ENCODE measurements around the gene GULP1.

Gene GULP1

DNA sequence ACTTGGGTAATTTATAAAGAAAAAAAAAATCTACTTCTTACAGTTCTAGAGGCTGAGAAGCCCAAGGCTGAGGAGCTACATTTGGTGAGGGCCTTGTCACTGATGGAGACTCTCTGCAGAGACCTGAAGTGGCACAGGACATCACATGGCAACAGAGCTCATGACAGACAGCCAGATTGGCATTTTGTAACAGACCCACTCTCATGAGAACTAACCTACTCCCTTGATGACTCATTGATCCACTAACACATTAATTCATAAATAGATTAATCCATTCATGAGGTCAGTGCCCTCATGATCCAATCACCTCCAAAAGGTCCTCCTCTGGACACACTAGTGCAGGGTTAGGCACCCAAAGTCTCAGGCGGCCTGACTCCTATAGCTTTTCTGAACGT, 318.4 kb downstream of the GULP1 start:
- no peak for DNase-seq

DNA sequence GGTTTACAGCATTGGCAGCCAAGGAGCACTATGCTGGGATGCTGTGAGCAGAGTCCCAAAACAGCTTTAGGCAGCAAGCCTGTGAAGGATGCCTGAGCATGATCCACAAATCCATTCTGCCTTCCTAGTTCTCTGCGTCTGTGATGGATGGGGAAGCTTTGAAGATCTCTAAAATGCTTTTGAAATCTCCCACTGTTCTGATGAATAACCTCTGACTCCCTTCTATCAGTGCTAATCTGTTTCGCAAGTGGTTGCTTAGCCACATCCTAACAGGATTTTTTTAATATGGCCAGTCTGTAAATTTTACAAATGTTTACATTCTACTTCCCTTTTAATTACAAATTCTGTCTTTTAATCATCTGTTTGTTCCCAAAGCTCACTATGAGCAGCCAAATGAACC, 319.2 kb downstream of the GULP1 start:
- no peak for DNase-seq

DNA sequence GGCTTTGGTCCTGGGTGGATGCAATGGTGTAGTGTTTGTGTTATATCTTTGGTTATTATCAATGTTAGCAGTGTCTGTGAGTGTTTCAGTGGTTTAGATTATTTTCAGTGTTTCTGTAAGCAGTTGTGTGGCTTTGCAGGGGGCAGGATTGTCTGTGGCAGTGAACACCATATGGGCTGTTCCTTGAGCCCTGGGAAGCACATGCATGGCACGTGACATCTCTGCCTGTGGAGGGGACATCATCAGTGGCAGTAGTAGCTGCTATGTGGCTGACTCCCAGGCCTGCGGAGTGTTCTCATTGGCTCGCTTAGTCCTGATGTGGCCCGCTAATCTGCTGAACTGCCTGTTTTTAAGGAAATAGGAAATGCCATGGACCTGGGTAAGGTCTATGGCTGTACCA, 327.5 kb downstream of the GULP1 start:
- DNase-seq, result no peak

DNA sequence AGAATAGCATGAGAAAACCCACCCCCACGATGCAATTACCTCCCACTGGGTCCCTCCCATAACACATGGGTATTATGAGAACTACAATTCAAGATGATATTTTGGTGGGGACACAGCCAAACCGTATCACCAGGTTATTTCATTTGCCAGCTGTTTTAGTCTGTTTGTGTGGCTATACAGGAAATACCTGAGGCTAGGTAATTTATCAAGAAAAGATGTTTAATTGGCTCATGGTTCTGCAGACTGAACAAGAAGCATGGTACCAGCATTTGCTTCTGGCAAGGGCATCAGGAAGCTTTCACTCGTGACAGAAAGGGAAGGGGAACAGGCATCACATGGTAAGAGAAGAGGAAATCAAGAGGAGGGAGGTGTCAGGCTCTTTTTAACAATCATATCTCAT, 329.2 kb downstream of the GULP1 start:
- no peak for DNase-seq

DNA sequence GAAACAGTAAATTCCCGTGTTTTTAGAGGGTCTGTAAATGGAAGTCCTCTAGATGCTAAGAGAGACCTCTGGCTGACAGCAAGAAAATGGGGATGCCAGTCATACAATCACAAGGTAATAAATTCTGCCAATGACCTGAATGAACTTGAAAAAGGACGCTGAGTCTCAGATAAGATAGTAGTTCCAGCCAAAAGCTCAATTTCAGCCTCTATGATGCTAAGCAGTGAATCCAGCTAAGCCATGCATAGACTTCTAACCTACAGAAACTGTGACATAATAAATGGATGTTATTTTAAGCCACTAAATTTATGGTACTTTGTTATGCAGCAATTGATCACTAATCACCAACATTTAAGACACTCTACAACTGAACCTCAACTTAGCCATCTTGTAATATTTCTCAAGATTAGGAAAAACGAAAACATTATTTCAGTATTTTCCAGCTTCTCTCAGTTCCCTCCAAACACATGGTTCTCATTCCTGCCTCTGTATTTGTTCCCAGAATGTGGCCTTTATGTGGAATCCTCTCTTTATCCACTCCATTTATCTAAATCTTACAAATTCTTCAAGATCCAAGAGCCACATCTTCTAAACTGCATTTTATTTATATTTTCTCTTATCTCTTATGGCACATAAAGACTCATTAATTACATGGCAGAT, 331.1 kb downstream of the GULP1 start:
- no peak for DNase-seq

DNA sequence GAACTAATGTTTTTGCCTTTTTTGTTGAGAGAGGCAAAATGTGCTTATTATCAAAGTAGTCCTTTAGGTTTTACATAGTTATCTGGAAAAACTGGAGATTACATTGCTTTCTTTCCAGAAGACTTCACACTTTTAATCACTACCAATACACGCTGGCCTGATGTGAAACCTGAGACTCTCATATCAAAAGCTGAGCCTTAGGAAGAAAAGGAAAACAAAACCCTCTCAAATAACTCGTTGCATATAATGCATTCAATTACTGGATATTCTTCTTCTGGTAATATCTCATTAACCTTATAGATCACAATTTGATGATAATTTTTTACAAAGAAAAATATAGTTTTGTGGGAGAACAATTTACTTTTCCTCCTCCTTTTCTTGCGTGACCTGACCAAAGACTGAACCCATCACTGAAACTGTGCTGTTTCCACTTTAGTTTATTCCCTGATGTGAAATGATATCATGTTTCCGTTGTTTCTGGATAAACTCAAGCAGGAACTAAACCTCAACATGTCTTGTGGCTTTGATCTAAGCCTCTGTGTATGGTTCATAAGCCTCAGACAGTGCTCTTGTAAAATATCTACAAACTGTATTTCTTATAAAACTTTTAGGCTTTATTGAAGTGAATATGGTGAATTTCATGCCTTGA, 332.4 kb downstream of the GULP1 start:
- no peak for DNase-seq

DNA sequence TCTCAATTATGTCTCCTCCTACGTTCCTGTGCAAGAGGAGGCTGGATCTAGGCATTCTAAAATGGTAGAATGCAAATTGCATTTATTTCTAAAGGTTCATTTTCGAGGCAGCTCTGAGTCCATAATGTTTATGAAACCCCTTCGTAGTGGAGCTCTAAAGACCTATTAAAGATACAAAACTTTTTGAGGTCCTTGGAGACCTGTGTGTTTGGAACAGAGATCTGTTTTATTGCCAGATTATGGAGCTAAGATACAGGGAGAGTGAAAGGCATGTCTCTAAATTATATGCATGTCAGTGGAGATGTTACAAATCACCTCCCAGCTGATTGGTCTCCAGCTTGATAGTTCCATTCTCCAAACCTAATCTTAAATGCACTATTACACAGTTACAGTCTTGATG, 335.8 kb downstream of the GULP1 start:
- DNase-seq, result no peak

DNA sequence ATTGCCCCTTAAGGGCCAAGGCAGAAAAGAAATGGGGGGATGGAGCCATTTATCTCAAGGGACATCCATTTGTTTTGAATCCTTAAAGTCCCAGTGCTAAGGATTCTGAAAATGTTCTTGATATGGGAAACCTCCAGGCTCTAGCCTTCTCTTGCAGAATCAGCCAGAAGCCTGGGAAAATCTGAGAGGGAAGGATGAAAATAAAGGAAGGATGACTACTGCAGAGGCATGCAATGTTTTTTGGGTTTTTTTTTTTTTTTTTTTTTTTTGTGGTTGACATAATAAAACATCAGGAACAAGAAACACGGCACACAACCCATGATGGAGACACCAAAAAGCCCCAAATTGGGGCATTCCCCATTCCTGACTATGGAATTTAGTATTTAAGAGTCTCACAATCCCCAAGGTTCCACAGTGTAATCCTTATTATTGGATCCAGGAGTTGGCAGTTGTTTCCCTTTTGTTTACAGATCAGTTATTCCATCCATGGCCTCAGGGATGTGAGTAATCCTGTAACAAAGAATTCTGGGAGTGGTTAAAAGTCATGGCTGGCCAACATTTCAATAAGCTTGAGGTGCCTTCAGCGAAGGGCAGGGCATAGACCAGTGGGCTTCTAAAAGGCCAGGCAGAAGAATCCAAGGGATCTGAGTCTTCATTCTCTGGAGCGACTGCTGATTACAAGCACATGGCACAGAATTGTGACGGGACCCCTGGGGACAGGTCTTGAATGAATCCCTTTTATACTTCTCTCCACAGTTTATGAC, 337.5 kb downstream of the GULP1 start:
- no peak for DNase-seq

DNA sequence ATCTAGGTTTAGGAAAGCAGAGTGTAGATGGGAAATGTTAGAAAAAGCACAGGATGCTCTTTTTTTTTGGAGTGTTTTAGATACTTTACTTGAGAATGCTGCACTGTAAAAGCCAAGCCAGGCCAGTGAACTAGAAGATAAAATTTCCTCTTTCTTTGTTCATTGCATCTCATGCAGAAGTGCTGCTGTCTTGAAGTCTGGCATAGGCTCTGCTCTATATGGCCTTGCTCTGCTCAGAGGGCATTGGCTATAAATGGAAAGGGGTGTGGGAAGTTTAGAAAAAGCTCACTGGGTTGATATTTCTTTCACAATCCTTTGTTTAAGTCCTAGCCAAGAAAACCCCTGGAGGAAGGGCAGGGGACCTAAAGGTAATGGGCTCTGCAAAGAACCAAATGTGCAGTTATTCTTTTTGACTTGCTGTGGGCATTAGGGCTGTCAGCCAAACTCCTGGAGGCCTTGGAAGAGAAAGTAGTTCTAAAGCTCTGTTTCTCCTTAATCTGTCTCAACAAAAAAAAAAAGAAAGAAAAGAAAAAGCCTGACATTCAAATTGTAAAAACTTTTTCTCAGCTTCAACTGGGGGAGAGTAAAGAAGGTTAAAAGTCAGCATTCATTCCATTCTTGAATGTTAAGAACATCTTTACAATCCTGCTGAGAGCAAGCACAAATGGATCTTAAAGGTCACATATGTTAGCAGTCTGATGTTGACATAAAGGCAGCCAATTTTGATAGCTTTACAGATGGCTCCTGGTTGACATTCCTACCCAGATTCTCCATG, 338.3 kb downstream of the GULP1 start:
- DNase-seq, result no peak

DNA sequence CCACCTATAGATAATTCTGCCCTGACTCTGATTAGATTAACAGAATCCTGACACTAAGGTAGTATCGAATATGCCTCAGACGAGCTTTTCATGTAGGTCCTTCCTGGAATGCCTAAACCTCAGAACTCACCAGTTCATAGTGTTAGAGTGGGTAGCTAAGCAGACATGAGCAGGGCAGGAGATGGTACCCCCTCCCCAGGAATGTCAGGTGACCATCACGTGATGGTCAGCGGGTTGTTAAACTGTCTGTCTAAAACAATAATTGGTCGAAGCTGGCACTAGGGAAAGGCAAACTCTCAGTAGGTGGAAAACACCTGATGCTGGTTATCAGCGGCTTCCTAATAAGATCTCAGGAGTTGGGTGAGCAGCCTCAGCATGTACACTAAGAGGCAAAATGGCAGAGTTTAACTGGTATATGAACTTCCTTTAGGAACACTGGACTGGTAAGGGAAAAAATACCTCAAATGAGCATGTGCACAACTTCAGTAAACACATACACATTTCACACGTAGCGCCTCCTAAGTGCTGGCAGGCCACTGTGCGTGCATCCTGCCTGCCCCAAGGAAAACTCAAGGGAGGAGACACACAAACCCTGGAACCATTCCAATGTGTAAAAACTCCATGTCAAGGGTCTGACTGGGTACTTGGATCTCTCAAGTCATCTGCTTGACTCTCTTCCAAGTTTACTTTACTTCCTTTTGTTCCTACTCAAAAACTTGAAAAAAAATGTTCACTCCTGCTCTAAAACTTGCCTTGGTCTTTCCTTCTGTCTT, 339.5 kb downstream of the GULP1 start:
- DNase-seq, result no peak

DNA sequence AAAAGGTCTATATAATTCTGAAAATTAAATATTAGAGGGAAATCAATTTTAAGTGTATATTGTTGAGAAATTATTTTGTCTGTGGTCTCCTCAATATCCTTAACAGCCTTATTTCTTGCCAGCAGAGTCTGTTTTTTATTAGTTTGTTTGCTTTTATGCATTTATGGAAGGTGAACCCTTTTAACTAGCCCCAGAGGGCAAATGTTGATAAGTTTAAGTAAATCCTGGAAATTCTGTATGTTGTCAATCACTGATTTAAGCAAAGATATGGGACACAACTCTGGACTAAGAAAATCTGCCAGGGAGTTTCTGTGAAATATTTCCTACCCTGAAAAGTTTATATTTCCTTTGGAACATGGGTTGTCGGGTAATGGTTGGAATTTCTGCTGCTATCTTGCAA, 343.0 kb downstream of the GULP1 start:
- DNase-seq, result no peak
